ENCODE measurements around the gene ZNF423.

ZNF423 gene

DNA sequence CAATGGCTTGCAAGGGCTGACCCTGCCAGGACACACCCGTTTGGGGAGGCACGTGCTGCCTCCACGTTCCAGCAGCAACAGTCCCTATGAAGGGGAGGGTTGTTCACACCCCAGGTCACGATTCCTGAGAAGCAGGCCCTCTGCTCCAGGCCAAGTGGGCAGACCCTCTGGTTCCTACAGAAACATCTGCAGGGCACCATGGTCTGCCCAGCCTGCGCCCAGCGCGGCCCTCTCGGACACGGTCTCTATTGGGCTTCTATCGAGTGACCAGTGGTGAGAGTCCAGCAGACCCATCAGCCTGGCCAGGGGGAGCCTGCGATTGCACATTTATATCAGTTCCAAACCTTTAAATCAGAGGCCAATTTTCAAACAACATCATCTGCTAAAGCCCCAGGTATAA, 128.3 kb downstream of the ZNF423 start:
- TF ChIP-seq, protein P1, sequence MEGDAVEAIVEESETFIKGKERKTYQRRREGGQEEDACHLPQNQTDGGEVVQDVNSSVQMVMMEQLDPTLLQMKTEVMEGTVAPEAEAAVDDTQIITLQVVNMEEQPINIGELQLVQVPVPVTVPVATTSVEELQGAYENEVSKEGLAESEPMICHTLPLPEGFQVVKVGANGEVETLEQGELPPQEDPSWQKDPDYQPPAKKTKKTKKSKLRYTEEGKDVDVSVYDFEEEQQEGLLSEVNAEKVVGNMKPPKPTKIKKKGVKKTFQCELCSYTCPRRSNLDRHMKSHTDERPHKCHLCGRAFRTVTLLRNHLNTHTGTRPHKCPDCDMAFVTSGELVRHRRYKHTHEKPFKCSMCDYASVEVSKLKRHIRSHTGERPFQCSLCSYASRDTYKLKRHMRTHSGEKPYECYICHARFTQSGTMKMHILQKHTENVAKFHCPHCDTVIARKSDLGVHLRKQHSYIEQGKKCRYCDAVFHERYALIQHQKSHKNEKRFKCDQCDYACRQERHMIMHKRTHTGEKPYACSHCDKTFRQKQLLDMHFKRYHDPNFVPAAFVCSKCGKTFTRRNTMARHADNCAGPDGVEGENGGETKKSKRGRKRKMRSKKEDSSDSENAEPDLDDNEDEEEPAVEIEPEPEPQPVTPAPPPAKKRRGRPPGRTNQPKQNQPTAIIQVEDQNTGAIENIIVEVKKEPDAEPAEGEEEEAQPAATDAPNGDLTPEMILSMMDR (IDR thresholded peaks at IDR 0.05; ENCODE audit: low read depth, low read length): no peak
- H3K27me3 ChIP-seq (ENCODE audit: insufficient read depth, low read depth, severe bottlenecking): no peaks in the 10 kb centered on the region
- H3K4me3 ChIP-seq (ENCODE audit: low read depth, low read length): no peak overlapping the region

DNA sequence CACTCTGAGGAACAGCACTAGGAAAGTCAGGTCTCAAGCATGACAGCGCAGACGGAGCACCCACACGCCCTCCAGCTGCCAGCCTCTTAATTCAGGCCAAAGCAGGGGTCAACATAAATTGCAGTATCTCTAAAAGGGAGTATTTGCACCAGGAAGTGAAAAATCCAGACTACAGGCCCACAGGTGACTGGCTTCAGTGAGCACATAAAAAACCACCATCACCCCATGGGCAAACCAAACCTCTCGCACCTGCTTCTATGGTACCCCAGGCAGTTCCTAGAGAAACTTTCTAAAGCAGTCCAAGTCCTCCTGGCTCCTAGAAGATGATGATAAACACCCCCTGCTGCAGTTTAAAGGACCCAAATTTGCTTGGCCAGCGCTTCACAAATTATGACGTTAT, 129.8 kb downstream of the ZNF423 start:
- Histone ChIP-seq H3K36me3 (no peaks in the 10 kb centered on the region), H3K9me3 (ENCODE audit: severe bottlenecking) (peaks cover 5% of the 10 kb centered on the region), H3K27ac (no peak overlapping the region), H3K4me3 (ENCODE audit: low read depth, low read length) (no peak overlapping the region), H3K27me3 (ENCODE audit: insufficient read depth, low read depth, severe bottlenecking) (no peaks in the 10 kb centered on the region)
- TF ChIP-seq, protein P1 (IDR thresholded peaks at IDR 0.05; ENCODE audit: low read depth, low read length): no peak
- no peak for DNase-seq

More for the DNA sequence above, 128.3 kb downstream of the ZNF423 start:
- Histone ChIP-seq H3K9me3 (ENCODE audit: severe bottlenecking) (peaks cover 5% of the 10 kb centered on the region), H3K27ac (no peak overlapping the region), H3K36me3 (no peaks in the 10 kb centered on the region)
- no peak for DNase-seq

DNA sequence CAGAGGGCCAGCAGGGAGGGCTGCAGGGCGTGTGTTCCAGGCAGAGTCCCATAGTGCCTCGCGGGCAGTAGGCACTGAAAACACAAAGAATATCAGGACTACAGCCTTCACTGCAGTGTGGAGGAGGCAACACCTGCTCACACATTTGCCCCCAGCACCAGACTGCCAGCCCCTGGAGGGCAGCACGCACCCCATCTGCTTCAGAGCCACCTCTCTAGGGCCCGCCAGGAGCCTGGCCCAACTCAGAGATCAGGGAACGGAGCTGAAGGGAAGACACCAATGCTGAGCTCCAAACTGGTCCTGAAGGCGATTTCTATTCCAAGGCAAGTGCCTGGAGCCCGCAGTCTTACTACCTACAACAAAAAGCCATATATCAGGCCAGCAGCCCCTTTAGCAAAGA, 130.3 kb downstream of the ZNF423 start:
- DNase-seq: no peak
- no peak overlapping the region for H3K27ac ChIP-seq
- no peaks in the 10 kb centered on the region for H3K36me3 ChIP-seq
- H3K27me3 ChIP-seq (ENCODE audit: insufficient read depth, low read depth, severe bottlenecking): no peaks in the 10 kb centered on the region
- peaks cover 5% of the 10 kb centered on the region for H3K9me3 ChIP-seq (ENCODE audit: severe bottlenecking)
- no peak overlapping the region for H3K4me3 ChIP-seq (ENCODE audit: low read depth, low read length)
- TF ChIP-seq, protein P1 (IDR thresholded peaks at IDR 0.05; ENCODE audit: low read depth, low read length): no peak

DNA sequence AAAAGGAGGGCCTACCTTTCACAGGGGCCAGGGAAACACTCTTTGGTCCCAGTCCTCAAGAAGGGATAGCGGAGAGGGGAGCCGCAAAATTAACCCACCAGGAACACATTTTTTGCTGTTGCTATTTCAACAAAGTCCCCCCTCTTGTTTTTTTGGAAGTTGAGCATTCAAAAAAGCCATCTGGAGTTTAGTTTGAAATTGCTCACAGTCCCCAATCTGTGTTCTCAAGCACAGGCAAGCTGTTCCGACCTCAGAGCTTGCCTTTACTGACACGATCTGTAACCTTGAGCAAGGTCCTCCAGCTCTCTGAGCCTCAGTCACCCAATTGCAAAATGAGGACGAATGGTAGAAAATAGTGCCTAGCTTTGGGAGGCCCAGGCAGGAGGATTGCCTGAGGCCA, 131.1 kb downstream of the ZNF423 start:
- H3K9me3 ChIP-seq (ENCODE audit: severe bottlenecking): peaks cover 2% of the 10 kb centered on the region
- H3K4me3 ChIP-seq (ENCODE audit: low read depth, low read length): no peak overlapping the region
- H3K27ac ChIP-seq: no peak overlapping the region
- TF ChIP-seq, protein P1 (IDR thresholded peaks at IDR 0.05; ENCODE audit: low read depth, low read length): no peak
- DNase-seq: no peak
- no peaks in the 10 kb centered on the region for H3K36me3 ChIP-seq
- H3K27me3 ChIP-seq (ENCODE audit: insufficient read depth, low read depth, severe bottlenecking): no peaks in the 10 kb centered on the region

DNA sequence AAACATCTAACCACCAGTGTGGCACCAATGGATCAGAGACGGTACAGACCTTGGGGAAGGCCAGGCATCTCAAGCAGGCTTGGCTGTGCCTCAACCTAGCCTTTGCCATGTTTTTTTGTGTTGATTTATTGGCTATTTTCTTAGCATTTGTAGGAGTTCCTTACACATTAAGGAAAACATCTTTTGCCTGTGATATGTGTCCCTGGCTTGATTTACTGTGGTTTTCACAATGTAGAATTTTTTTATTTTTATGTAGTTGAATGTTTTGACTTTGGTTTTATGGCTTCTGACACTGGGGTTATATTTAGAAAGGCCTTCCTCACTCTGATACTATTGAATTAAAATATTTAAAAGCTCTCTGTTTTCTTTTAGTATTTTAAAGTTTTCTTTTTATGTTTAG, 132.6 kb downstream of the ZNF423 start:
- TF ChIP-seq, protein P1 (IDR thresholded peaks at IDR 0.05; ENCODE audit: low read depth, low read length): no peak
- H3K36me3 ChIP-seq: no peaks in the 10 kb centered on the region
- no peak for DNase-seq
- H3K27ac ChIP-seq: no peak overlapping the region
- H3K4me3 ChIP-seq (ENCODE audit: low read depth, low read length): no peak overlapping the region
- no peaks in the 10 kb centered on the region for H3K9me3 ChIP-seq (ENCODE audit: severe bottlenecking)
- H3K27me3 ChIP-seq (ENCODE audit: insufficient read depth, low read depth, severe bottlenecking): no peaks in the 10 kb centered on the region

DNA sequence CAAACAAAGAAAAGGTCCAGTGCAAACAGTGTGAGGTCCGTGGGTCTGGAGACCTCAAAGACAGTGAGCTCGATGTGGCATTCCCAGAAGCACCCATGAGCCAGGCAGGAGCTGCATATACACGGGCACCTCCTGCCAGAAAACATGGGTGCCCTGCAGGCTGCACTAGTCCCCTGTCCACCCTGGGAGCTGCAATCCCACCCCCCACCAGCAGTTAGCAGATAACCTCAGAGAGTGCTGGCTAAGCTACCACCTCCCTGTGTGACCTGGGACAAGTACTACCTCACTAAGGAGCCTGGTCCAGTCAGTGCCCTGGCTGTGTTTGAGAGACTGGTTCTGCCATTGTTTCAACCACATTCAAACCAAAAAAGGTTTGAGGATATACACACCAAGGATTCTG, 135.7 kb downstream of the ZNF423 start:
- Histone ChIP-seq H3K9me3 (ENCODE audit: severe bottlenecking) (no peaks in the 10 kb centered on the region), H3K4me3 (ENCODE audit: low read depth, low read length) (no peak overlapping the region), H3K27me3 (ENCODE audit: insufficient read depth, low read depth, severe bottlenecking) (no peaks in the 10 kb centered on the region), H3K27ac (no peak overlapping the region), H3K36me3 (no peaks in the 10 kb centered on the region)
- no peak for DNase-seq
- TF ChIP-seq, protein P1 (IDR thresholded peaks at IDR 0.05; ENCODE audit: low read depth, low read length): 0 out of 2 replicates have a peak, but pooled peaks have one; percentile 13
